ENCODE measurements around the gene HDAC4. TPM values are rescaled to one million over a fixed set of nuclear protein-coding genes. Genes with fewer than 3 reads are reported as not detected.

The HDAC4 gene
- total RNA-seq, 1 experiment from 2014 or later, result 61.5 TPM

GRCh38 chr2:239287461-239287860 is 113.4 kb downstream of the HDAC4 start:
- no peak for TF ChIP-seq CTCF (conservative IDR thresholded peaks at IDR 0.05)
- TF ChIP-seq EZH2 (IDR thresholded peaks at IDR 0.05; ENCODE audit: low read depth), result no peak
- Histone ChIP-seq H3K4me1 (replicated peaks; ENCODE audit: insufficient read depth) (no peaks in the 10 kb centered on the region), H3K27ac (no peak overlapping the region), H3K79me2 (ENCODE audit: low read depth) (peaks cover 5% of the 10 kb centered on the region; the same call in 1 of the 2 replicates), H3K4me2 (no peak overlapping the region), H3K9me3 (ENCODE audit: insufficient read depth, low read depth) (no peaks in the 10 kb centered on the region), H4K20me1 (ENCODE audit: insufficient read depth) (no peaks in the 10 kb centered on the region), H2AFZ (no peak overlapping the region), H3K9me2 (ENCODE audit: insufficient read depth) (no peaks in the 10 kb centered on the region), H3K27me3 (ENCODE audit: insufficient read depth, low read depth) (no peaks in the 10 kb centered on the region), H3K4me3 (no peak overlapping the region), H3F3A (ENCODE audit: insufficient read depth, low read depth) (no peaks in the 10 kb centered on the region), H3K36me3 (ENCODE audit: low read depth) (no peaks in the 10 kb centered on the region)
- ChIA-PET CTCF (no interaction called here), POLR2A (ENCODE audit: unreplicated experiment) (no interaction called here)
- no peak for DNase-seq
- BruUV-seq (replicated peaks), result no TSS peak
- intact Hi-C loops (cut with micrococcal nuclease; ENCODE audit: unreplicated experiment), result no loop called here

GRCh38 chr2:239286901-239287300 is 113.9 kb downstream of the HDAC4 start:
- CTCF ChIA-PET, result no interaction called here
- no peaks in the 10 kb centered on the region for H4K20me1 ChIP-seq (ENCODE audit: insufficient read depth)
- no peaks in the 10 kb centered on the region for H3K9me2 ChIP-seq (ENCODE audit: insufficient read depth)
- no peak overlapping the region for H3K27ac ChIP-seq
- no peak for DNase-seq
- POLR2A ChIA-PET (ENCODE audit: unreplicated experiment), result no interaction called here
- intact Hi-C loops (cut with micrococcal nuclease; ENCODE audit: unreplicated experiment), result no loop called here
- H3K4me2 ChIP-seq, result no peak overlapping the region
- no peaks in the 10 kb centered on the region for H3K9me3 ChIP-seq (ENCODE audit: insufficient read depth, low read depth)
- TF ChIP-seq EZH2 (IDR thresholded peaks at IDR 0.05; ENCODE audit: low read depth), result no peak
- no peak for TF ChIP-seq CTCF (conservative IDR thresholded peaks at IDR 0.05)
- H3K4me1 ChIP-seq (replicated peaks; ENCODE audit: insufficient read depth), result no peaks in the 10 kb centered on the region
- H3K27me3 ChIP-seq (ENCODE audit: insufficient read depth, low read depth), result no peaks in the 10 kb centered on the region
- H3K36me3 ChIP-seq (ENCODE audit: low read depth), result no peaks in the 10 kb centered on the region
- H3K79me2 ChIP-seq (ENCODE audit: low read depth), result peaks cover 5% of the 10 kb centered on the region; the same call in 1 of the 2 replicates
- H3K4me3 ChIP-seq, result no peak overlapping the region
- no TSS peak for BruUV-seq (replicated peaks)
- H2AFZ ChIP-seq, result no peak overlapping the region
- H3F3A ChIP-seq (ENCODE audit: insufficient read depth, low read depth), result no peaks in the 10 kb centered on the region

- Histone ChIP-seq H3F3A (ENCODE audit: insufficient read depth, low read depth) (no peaks in the 10 kb centered on the region), H3K27ac (no peak overlapping the region), H3K4me2 (no peak overlapping the region), H2AFZ (no peak overlapping the region), H3K4me1 (replicated peaks; ENCODE audit: insufficient read depth) (no peaks in the 10 kb centered on the region), H4K20me1 (ENCODE audit: insufficient read depth) (no peaks in the 10 kb centered on the region), H3K36me3 (ENCODE audit: low read depth) (no peaks in the 10 kb centered on the region), H3K79me2 (ENCODE audit: low read depth) (peaks cover 12% of the 10 kb centered on the region; the same call in 1 of the 2 replicates), H3K27me3 (ENCODE audit: insufficient read depth, low read depth) (no peaks in the 10 kb centered on the region), H3K9me3 (ENCODE audit: insufficient read depth, low read depth) (no peaks in the 10 kb centered on the region), H3K9me2 (ENCODE audit: insufficient read depth) (no peaks in the 10 kb centered on the region), H3K4me3 (no peak overlapping the region)
- no TSS peak for BruUV-seq (replicated peaks)
- TF ChIP-seq CTCF (conservative IDR thresholded peaks at IDR 0.05), result no peak
- TF ChIP-seq EZH2 (IDR thresholded peaks at IDR 0.05; ENCODE audit: low read depth), result no peak
- ChIA-PET CTCF (no interaction called here), POLR2A (ENCODE audit: unreplicated experiment) (no interaction called here)
- intact Hi-C loops (cut with micrococcal nuclease; ENCODE audit: unreplicated experiment), result no loop called here
- DNase-seq, result no peak
Observed at GRCh38 chr2:239285932-239286230, 114.9 kb downstream of the HDAC4 start.
